Prostate gland (tissue), 2 donors: ENCODE data around the gene SLC12A3. TPM values are rescaled to one million over a fixed set of nuclear protein-coding genes. Genes with fewer than 3 reads are reported as not detected.

Source experiments
- DNase-seq: peaks from one replicate; pipeline ENCODE4 v3.0.0-alpha.2; 2019; ENCODE audit warnings: low spot score
- H3K27ac ChIP-seq, 2 donors: fragments of 200-600 bp; sonication (generic); 2 replicates each; pipeline ENCODE4 v1.5.1; 2017 to 2019
- H3K27me3 ChIP-seq: fragments of 200-600 bp; sonication (generic); replicated peaks from 2 replicates; pipeline ENCODE4 v1.5.1; 2019; ENCODE audit not compliant: insufficient read depth
- H3K36me3 ChIP-seq, 2 donors: fragments of 200-600 bp; sonication (generic); 1 replicate in 1 of 2; 2 replicates in 1 of 2; pipeline versions ENCODE4 v1.5.1 to v1.8.1; 2017 to 2019
- H3K4me1 ChIP-seq: fragments of 200-600 bp; sonication (generic); replicated peaks from 2 replicates; pipeline ENCODE4 v1.5.1; 2019
- H3K4me3 ChIP-seq, 2 donors: fragments of 200-600 bp; sonication (generic); 2 replicates each; pipeline ENCODE4 v1.5.1; 2017 to 2019
- H3K9me3 ChIP-seq: fragments of 200-600 bp; sonication (generic); 2 replicates; pipeline ENCODE4 v1.5.1; 2017
- POLR2A ChIP-seq: fragments of 450-650 bp; IDR thresholded peaks from one replicate; pipeline ENCODE4 v1.6.1; 2016; ENCODE audit warnings: antibody characterized with exemption, mild to moderate bottlenecking
- POLR2AphosphoS5 ChIP-seq: sonication (generic); formaldehyde crosslinking; IDR thresholded peaks from one replicate; pipeline ENCODE4 v1.6.1; 2017; ENCODE audit warnings: antibody characterized with exemption
- WGBS: methylation state at CpG from one replicate; pipeline ENCODE4 v1.1.5; 2018; 5-methylcytosine and 5-hydroxymethylcytosine counted together
- intact Hi-C: fragments of 100-400 bp; cut with DNase I; formaldehyde crosslinking; loops from one replicate; pipeline ENCODE4 v1.14.2; 2022
- total RNA-seq, 2 donors: library from RNA; depleted of rRNA; stranded (reverse); fragments of >200 nt; gene quantifications; one replicate each; pipeline ENCODE4 v1.1.0, GENCODE V29; 2016
- TF ChIP-seq, protein P1 (sequence below), 4 experiments: fragments of 200-600 bp in 2 of 4; fragments of 450-650 bp in 2 of 4; sonication (generic) in 2 of 4; IDR thresholded peaks; 1 replicate in 3 of 4; 2 replicates in 1 of 4; pipeline ENCODE4 v1.5.1; 2016 to 2019; ENCODE audit warnings: antibody characterized with exemption in 4 of 4, mild to moderate bottlenecking in 2 of 4, moderate library complexity in 2 of 4

The SLC12A3 gene
- total RNA-seq, 2 donors from 2014 or later: 0.23 TPM; not detected in 1

GRCh38 chr16:56848029-56848936 is 16.7 kb upstream of the SLC12A3 start:
- Histone ChIP-seq H3K27me3 (no peaks in the 10 kb centered on the region), H3K4me3 (no peak overlapping the region), H3K36me3 (no peaks in the 10 kb centered on the region), H3K27ac (peak overlapping the region in 1 of 2 donors; percentile 24), H3K4me1 (no peaks in the 10 kb centered on the region), H3K9me3 (no peaks in the 10 kb centered on the region)
- TF ChIP-seq POLR2AphosphoS5: no peak
- TF ChIP-seq, protein P1, sequence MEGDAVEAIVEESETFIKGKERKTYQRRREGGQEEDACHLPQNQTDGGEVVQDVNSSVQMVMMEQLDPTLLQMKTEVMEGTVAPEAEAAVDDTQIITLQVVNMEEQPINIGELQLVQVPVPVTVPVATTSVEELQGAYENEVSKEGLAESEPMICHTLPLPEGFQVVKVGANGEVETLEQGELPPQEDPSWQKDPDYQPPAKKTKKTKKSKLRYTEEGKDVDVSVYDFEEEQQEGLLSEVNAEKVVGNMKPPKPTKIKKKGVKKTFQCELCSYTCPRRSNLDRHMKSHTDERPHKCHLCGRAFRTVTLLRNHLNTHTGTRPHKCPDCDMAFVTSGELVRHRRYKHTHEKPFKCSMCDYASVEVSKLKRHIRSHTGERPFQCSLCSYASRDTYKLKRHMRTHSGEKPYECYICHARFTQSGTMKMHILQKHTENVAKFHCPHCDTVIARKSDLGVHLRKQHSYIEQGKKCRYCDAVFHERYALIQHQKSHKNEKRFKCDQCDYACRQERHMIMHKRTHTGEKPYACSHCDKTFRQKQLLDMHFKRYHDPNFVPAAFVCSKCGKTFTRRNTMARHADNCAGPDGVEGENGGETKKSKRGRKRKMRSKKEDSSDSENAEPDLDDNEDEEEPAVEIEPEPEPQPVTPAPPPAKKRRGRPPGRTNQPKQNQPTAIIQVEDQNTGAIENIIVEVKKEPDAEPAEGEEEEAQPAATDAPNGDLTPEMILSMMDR (IDR thresholded peaks at IDR 0.05): no peak
- no peak for TF ChIP-seq POLR2A
- intact Hi-C loops: no loop called here
- no peak for DNase-seq
- WGBS: 70% methylated on average over 11 of the region's 11 CpGs

DNA sequence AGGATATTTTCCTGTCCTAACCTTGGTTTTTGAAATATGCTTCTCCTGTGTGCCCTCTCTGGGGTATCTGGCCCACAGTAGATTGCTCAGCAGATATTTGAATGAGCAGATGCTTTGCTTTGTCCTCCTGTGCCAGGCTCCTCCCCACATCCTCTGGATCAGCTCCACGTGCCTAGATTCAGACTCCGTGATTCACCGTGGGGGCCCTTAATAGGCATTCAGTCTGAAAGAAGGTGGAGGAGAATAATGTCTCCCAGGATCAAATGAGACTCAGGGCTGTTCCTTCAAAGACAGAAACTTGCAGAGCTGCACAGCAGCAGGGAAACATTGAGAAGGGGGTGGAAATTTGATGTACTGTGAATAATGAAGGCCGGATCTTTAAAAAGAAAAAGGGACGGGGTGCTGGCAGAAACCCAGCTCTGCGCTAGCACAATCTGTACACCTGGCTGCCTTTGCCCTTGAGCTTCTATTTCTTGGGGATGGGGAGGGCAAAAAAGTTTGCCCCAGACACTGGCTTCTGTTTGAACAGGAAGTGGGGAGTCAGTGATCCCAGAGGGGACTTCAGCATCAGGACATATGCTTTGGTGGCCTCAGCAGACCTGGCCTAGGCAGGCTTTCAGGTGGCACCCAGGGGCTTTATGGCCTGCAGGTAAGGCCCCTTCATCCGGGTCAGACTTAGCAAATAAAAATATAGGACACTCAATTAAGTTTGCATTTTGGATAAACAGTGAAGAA is 15.9 kb upstream of the SLC12A3 start:
- intact Hi-C loops: no loop called here
- Histone ChIP-seq H3K9me3 (no peaks in the 10 kb centered on the region), H3K36me3 (no peaks in the 10 kb centered on the region), H3K27ac (peak overlapping the region in 1 of 2 donors; percentile 37), H3K4me1 (no peaks in the 10 kb centered on the region), H3K4me3 (no peak overlapping the region), H3K27me3 (no peaks in the 10 kb centered on the region)
- 21% methylated on average over 7 of the region's 7 CpGs for WGBS
- DNase-seq: no peak
- TF ChIP-seq, protein P1 (IDR thresholded peaks at IDR 0.05): no peak
- no peak for TF ChIP-seq POLR2A
- no peak for TF ChIP-seq POLR2AphosphoS5

GRCh38 chr16:56849690-56850680 is 15.0 kb upstream of the SLC12A3 start:
- Histone ChIP-seq H3K4me3 (no peak overlapping the region), H3K27me3 (no peaks in the 10 kb centered on the region), H3K4me1 (no peaks in the 10 kb centered on the region), H3K27ac (no peak overlapping the region), H3K9me3 (no peaks in the 10 kb centered on the region), H3K36me3 (no peaks in the 10 kb centered on the region)
- WGBS: 78% methylated on average over 11 of the region's 11 CpGs
- intact Hi-C loops: no loop called here
- TF ChIP-seq POLR2A (no peak), POLR2AphosphoS5 (no peak)
- TF ChIP-seq, protein P1 (IDR thresholded peaks at IDR 0.05): no peak
- no peak for DNase-seq

DNA sequence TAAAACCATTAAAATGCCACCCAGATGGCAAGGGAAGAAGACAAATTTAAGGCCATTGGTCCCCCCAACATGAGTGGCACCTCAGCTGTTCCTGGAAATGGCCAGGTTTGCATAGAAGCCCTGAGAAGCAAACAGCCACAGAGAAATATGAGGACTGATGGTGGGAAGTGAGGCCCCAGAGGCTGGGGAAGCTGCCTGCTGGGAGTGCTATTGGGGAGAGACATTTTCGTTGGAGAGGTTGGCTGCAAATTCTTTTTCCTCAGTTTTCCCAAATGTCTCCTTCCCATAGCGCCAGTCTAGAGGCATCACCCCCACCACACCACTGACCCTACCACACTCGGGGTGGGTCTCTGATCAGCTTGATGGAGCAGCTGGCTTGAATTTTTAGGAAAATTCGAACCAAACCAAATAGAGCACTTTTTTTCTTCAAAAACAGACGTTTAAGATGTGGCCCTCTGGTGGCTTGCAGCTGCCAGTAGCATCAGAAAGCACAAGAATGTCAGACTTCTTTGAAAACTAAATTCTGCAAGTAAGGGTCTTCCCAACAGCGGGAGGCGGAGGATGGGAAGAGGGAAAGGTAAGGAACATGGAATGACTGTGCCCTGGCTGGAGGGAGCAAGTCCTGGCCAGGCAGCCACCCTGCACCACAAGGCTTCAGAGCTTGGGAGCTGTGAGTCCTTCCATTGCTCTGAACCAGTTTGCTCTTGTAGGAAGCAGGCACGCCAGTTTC is 13.2 kb upstream of the SLC12A3 start:
- H3K27ac ChIP-seq: no peak overlapping the region
- intact Hi-C loops: no loop called here
- no peak for DNase-seq
- TF ChIP-seq, protein P1 (IDR thresholded peaks at IDR 0.05): peak in 1 of 4 experiments; percentile 4
- TF ChIP-seq POLR2AphosphoS5 (no peak), POLR2A (no peak)
- no peaks in the 10 kb centered on the region for H3K9me3 ChIP-seq
- H3K27me3 ChIP-seq: no peaks in the 10 kb centered on the region
- no peaks in the 10 kb centered on the region for H3K36me3 ChIP-seq
- 65% methylated on average over 8 of the region's 8 CpGs for WGBS
- H3K4me3 ChIP-seq: no peak overlapping the region
- H3K4me1 ChIP-seq: no peaks in the 10 kb centered on the region
